GM13977 (cell line): ENCODE results near the gene MARCHF11.

Experiments used
- DNase-seq: peaks from one replicate; pipeline ENCODE4 v3.0.0; 2012; ENCODE audit warnings: low spot score
- in situ Hi-C: fragments of 300-500 bp; cut with MboI; formaldehyde crosslinking; loops from one replicate; pipeline ENCODE4 v1.12.0; 2022; ENCODE audit warnings: low sequenced_read_pairs, low pct_unique_long_range_greater_than_20kb, mixed read lengths, inconsistent platforms; ENCODE audit not compliant: unreplicated experiment
- TF ChIP-seq, protein P1 (sequence below): IDR thresholded peaks from 2 replicates; pipeline ENCODE4 v1.5.1; 2012; ENCODE audit warnings: mild to moderate bottlenecking, control low read depth; ENCODE audit not compliant: insufficient read depth; ENCODE audit errors: extremely low read depth, missing control alignments

MARCHF11 gene

DNA sequence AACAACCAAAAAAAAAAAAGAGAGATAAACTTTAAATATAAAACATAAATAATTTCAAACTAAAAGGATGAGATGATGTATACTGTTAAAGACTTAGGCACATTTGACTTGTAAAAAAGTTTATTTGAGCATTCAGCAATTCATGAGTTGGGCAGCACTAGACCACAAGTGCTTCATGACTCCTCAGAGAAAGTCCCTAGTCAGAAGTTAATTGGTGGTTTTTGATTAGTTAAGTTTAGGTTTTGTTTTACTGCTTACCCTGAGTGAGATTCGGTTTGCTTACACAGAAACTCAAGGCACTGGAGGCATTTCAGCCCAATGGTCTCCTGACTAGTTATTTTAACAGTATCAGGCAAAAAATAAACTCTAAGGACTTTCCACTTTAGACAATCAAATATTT lies 129.2 kb downstream of the MARCHF11 start:
- no peak for DNase-seq
- TF ChIP-seq, protein P1, sequence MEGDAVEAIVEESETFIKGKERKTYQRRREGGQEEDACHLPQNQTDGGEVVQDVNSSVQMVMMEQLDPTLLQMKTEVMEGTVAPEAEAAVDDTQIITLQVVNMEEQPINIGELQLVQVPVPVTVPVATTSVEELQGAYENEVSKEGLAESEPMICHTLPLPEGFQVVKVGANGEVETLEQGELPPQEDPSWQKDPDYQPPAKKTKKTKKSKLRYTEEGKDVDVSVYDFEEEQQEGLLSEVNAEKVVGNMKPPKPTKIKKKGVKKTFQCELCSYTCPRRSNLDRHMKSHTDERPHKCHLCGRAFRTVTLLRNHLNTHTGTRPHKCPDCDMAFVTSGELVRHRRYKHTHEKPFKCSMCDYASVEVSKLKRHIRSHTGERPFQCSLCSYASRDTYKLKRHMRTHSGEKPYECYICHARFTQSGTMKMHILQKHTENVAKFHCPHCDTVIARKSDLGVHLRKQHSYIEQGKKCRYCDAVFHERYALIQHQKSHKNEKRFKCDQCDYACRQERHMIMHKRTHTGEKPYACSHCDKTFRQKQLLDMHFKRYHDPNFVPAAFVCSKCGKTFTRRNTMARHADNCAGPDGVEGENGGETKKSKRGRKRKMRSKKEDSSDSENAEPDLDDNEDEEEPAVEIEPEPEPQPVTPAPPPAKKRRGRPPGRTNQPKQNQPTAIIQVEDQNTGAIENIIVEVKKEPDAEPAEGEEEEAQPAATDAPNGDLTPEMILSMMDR, result no peak
- in situ Hi-C loops, result no loop called here

DNA sequence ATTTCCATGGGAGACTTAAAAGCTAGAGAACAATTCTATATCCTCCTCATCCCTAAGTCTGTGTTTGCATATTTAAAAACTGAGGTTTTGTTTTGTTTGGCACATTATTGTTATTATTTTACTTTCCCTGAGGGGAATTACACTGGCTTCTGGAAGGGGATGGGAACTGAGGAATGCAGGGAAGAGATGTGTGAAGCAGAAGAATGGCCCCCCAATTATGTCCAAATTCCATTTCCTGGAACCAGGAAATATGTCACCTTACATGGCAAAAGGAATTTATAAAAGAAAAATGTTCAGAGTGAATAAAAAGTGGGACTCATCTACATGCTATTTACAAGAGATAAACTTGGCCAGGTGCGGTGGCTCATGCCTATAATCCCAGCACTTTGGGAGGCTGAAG lies 129.8 kb downstream of the MARCHF11 start:
- TF ChIP-seq, protein P1, result no peak
- in situ Hi-C loops, result no loop called here
- DNase-seq, result no peak

DNA sequence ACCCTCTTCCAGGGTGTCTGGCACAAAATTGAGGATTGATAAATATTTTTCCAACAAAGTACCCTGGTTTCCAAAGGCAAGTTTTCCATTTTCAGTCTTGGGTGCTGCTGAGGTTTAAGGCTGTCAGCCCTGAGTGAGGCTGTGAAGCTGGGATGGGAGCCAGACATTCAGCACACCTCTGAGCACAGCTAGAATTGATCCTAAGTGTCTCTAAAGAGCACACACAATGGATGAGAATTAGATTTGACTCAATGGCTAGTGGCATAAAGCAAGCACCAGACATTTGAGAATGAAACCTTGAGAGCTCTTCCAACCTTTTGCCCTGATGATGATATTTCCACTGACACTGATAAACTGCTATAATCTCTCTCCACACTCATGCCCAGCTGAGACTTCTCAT lies 131.5 kb downstream of the MARCHF11 start:
- no peak for DNase-seq
- in situ Hi-C loops, result no loop called here
- TF ChIP-seq, protein P1, result no peak

GRCh38 chr5:16043349-16043965 lies 136.1 kb downstream of the MARCHF11 start:
- no peak for DNase-seq
- TF ChIP-seq, protein P1, result no peak
- in situ Hi-C loops, result no loop called here

DNA sequence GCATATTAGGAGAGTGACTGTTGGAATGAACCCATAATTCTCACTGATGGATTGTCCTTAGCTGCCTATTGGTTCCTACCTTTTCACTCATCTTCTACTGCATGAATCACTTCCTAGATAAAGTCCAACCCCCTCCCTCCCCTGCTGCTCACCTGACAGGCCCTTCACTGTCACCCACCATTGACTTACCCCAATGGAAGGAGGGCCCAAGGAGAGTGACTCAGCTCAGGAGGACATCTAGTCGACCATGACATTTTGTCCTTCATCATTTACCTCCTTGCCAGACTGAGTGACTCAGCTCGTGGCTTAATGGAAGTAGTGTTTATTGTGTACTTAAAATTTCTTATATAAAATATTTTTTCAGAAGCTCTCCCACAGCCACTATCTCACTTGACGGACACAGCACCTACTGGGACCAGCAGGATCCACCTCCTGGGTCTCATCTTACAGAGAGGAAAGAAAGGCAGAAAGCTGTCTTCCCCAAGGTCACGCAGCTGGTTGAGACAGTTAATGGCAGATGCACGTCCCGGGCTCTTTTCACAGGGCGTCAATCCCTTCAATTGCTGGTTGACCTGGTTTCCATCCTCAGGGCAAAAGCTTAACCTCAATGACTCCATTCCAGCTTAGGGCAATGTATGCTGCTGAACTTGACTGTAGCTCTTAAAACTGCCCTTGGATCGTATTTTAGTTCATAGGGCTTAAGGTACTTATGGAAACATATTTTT lies 142.3 kb downstream of the MARCHF11 start:
- no peak for DNase-seq
- TF ChIP-seq, protein P1, result no peak
- in situ Hi-C loops, result no loop called here

DNA sequence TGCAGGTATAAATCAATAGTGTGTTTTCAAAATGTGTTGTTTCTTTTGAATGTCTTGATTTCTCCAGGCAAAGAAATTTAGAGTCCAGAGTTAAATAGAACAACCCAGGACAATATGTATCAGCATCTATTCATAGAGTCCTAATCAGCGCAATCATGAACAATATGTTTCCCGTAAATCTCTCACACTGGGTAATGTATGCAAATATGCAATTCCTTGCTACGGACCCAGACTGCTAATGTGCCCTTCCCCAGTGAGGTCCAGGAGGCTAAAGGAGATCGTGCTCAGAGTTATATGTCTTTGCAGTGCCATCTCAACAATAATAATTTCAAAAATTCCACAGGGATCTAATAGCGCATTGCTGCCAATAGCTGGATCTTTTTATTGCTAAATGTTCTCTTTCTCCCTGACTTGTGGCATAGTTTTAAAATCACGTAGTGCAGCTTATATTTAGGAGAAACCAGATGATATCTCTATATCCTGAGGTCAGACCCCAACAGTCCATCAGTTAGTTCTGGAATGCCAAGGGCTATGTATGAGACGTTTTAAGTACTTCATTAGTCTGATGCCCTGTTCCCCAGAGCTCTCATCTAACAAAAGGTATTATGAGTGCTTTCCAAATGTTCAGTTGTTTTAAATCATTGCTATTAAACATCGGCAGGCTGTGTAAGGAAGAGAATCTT lies 145.1 kb downstream of the MARCHF11 start:
- no peak for DNase-seq
- in situ Hi-C loops, result no loop called here
- TF ChIP-seq, protein P1, result no peak
